ENCODE data around the gene WFDC8. TPM values are rescaled to one million over a fixed set of nuclear protein-coding genes. Genes with fewer than 3 reads are reported as not detected.

Gene WFDC8
- total RNA-seq, 1 experiment from 2014 or later: not detected

GRCh38 chr20:45611054-45611453 lies 32.0 kb upstream of the WFDC8 start:
- no peak overlapping the region for H2BK5ac ChIP-seq (ENCODE audit: insufficient read length, low read length)
- Mint-ChIP-seq H3K9me3 (peaks cover 10 to 17% of the 10 kb centered on the region in 2 experiments; a peak in 4 of 5 replicates), H3K4me3 (no peak overlapping the region), H3K4me1 (peaks cover 12 to 13% of the 10 kb centered on the region in 2 experiments), H3K27ac (peak overlapping the region in 1 of 3 experiments; percentile 12; a peak in 1 of 7 replicates), H3K27me3 (ENCODE audit: low read depth) (no peaks in the 10 kb centered on the region; the same call in 1 of the 2 replicates), H3K36me3 (ENCODE audit: insufficient read depth in 1 of 3, low read depth in 3 of 3) (peaks cover 0 to 11% (median 7%) of the 10 kb centered on the region in 3 experiments; a peak in 6 of 7 replicates)
- H4K91ac ChIP-seq (ENCODE audit: insufficient read length, low read depth, low read length): no peak overlapping the region
- no peak overlapping the region for H3K14ac ChIP-seq (ENCODE audit: insufficient read depth, low read length)
- H3K27me3 ChIP-seq (ENCODE audit: insufficient read depth, low read length): no peaks in the 10 kb centered on the region
- H4K5ac ChIP-seq (ENCODE audit: insufficient read length, low read depth, low read length): no peak overlapping the region
- H2BK120ac ChIP-seq (ENCODE audit: low read depth, low read length, poor library complexity, severe bottlenecking): no peak overlapping the region
- H3T11ph ChIP-seq (ENCODE audit: low read length): no peak overlapping the region
- no peak overlapping the region for H2AFZ ChIP-seq (ENCODE audit: low read length)
- no peak overlapping the region for H2BK20ac ChIP-seq (ENCODE audit: low read depth, low read length, poor library complexity, severe bottlenecking)
- TF ChIP-seq CTCF (conservative IDR thresholded peaks at IDR 0.05): no peak
- H3K23me2 ChIP-seq (ENCODE audit: insufficient read length, low read depth, low read length, poor library complexity, severe bottlenecking): no peaks in the 10 kb centered on the region
- H3K4ac ChIP-seq (ENCODE audit: low read depth, low read length): no peak overlapping the region
- H2AK5ac ChIP-seq (ENCODE audit: insufficient read length, low read length): no peak overlapping the region
- no peak overlapping the region for H2BK15ac ChIP-seq (ENCODE audit: low read depth, low read length)
- DNase-seq: no peak
- H3K23ac ChIP-seq (ENCODE audit: insufficient read length, low read depth, low read length): no peak overlapping the region
- H3K9ac ChIP-seq (ENCODE audit: extremely low read depth, insufficient read length, low read length): no peak overlapping the region
- H3K4me2 ChIP-seq (ENCODE audit: insufficient read depth, insufficient read length, low read length): no peak overlapping the region
- H2BK12ac ChIP-seq (ENCODE audit: insufficient read length, low read depth, low read length): no peak overlapping the region
- no peaks in the 10 kb centered on the region for H3K79me2 ChIP-seq (ENCODE audit: insufficient read depth, low read length)
- H3K56ac ChIP-seq (ENCODE audit: insufficient read length, low read depth, low read length): no peak overlapping the region
- H3K4me1 ChIP-seq (ENCODE audit: insufficient read depth, low read length): peaks cover 3% of the 10 kb centered on the region; the same call in 1 of the 2 replicates
- no peak overlapping the region for H3K27ac ChIP-seq (ENCODE audit: insufficient read length, low read depth, low read length)
- no CpG with 5 or more reads among the region's 4 CpGs for WGBS (ENCODE audit: extremely low coverage, insufficient read length, low lambda C conversion rate)
- H3K9me3 ChIP-seq (ENCODE audit: control insufficient read depth, low read depth, low read length): peaks cover 11% of the 10 kb centered on the region
- H4K8ac ChIP-seq (replicated peaks; ENCODE audit: insufficient read length, low read depth, low read length): no peak overlapping the region
- no peaks in the 10 kb centered on the region for H3K79me1 ChIP-seq (ENCODE audit: insufficient read depth, low read depth, low read length, poor library complexity, severe bottlenecking)
- no peak overlapping the region for H3K18ac ChIP-seq (ENCODE audit: insufficient read length, low read depth, low read length)
- no peaks in the 10 kb centered on the region for H4K20me1 ChIP-seq (ENCODE audit: control insufficient read depth, insufficient read depth, insufficient read length)

Measured in H9 (cell line).